H9 (cell line): ENCODE measurements around the gene ACACB. TPM values are rescaled to one million over a fixed set of nuclear protein-coding genes. Genes with fewer than 3 reads are reported as not detected.

Experiments
- DNase-seq: peaks from one replicate; pipeline ENCODE4 v3.0.0-alpha.2; 2017
- H2AFZ ChIP-seq: one replicate; pipeline ENCODE4 v1.6.1; 2013; ENCODE audit warnings: mild to moderate bottlenecking, low read length, control low read depth, moderate library complexity
- H2AK5ac ChIP-seq: 2 replicates; pipeline ENCODE4 v1.6.1; 2013; ENCODE audit warnings: low read length, control low read depth, mixed read lengths; ENCODE audit not compliant: insufficient read length
- H2BK120ac ChIP-seq: one replicate; pipeline ENCODE4 v1.6.1; 2013; ENCODE audit warnings: low read depth, mild to moderate bottlenecking, low read length, control low read depth, inconsistent platforms; ENCODE audit not compliant: poor library complexity, severe bottlenecking
- H2BK12ac ChIP-seq: 2 replicates; pipeline ENCODE4 v1.6.1; 2013; ENCODE audit warnings: low read length, control low read depth, mixed read lengths, low read depth; ENCODE audit not compliant: insufficient read length
- H2BK15ac ChIP-seq: 2 replicates; pipeline ENCODE4 v1.6.1; 2013; ENCODE audit warnings: low read depth, low read length, control low read depth
- H2BK20ac ChIP-seq: one replicate; pipeline ENCODE4 v1.6.1; 2013; ENCODE audit warnings: low read depth, mild to moderate bottlenecking, low read length, control low read depth, inconsistent platforms; ENCODE audit not compliant: poor library complexity, severe bottlenecking
- H2BK5ac ChIP-seq: 2 replicates; pipeline ENCODE4 v1.6.1; 2013; ENCODE audit warnings: low read length, control low read depth, mixed read lengths; ENCODE audit not compliant: insufficient read length
- H3K14ac ChIP-seq: 2 replicates; pipeline ENCODE4 v1.6.1; 2013; ENCODE audit warnings: low read length, control low read depth; ENCODE audit not compliant: insufficient read depth
- H3K18ac ChIP-seq: 2 replicates; pipeline ENCODE4 v1.6.1; 2013; ENCODE audit warnings: low read depth, mild to moderate bottlenecking, mixed read lengths, low read length, control low read depth; ENCODE audit not compliant: insufficient read length
- H3K23ac ChIP-seq: 2 replicates; pipeline ENCODE4 v1.6.1; 2013; ENCODE audit warnings: low read length, control low read depth, mixed read lengths, low read depth; ENCODE audit not compliant: insufficient read length
- H3K23me2 ChIP-seq: 2 replicates; pipeline ENCODE4 v1.6.1; 2013; ENCODE audit warnings: low read depth, mild to moderate bottlenecking, mixed read lengths, low read length, control low read depth; ENCODE audit not compliant: insufficient read length, poor library complexity, severe bottlenecking
- H3K27ac ChIP-seq: 2 replicates; pipeline ENCODE4 v1.5.1; 2013; ENCODE audit warnings: low read length, control low read depth, mixed read lengths, low read depth; ENCODE audit not compliant: insufficient read length
- H3K27me3 ChIP-seq: 2 replicates; pipeline ENCODE4 v1.6.1; 2013; ENCODE audit warnings: low read length, control low read depth, inconsistent platforms; ENCODE audit not compliant: insufficient read depth
- H3K4ac ChIP-seq: 2 replicates; pipeline ENCODE4 v1.6.1; 2013; ENCODE audit warnings: low read depth, mild to moderate bottlenecking, control low read depth, inconsistent platforms, low read length, moderate library complexity
- H3K4me1 ChIP-seq: 2 replicates; pipeline ENCODE4 v1.6.1; 2013; ENCODE audit warnings: low read length, control low read depth, inconsistent platforms; ENCODE audit not compliant: insufficient read depth
- H3K4me2 ChIP-seq: 2 replicates; pipeline ENCODE4 v1.6.1; 2013; ENCODE audit warnings: low read length, control low read depth, mixed read lengths; ENCODE audit not compliant: insufficient read length, insufficient read depth
- H3K56ac ChIP-seq: 2 replicates; pipeline ENCODE4 v1.6.1; 2013; ENCODE audit warnings: low read depth, mild to moderate bottlenecking, mixed read lengths, low read length, control low read depth; ENCODE audit not compliant: insufficient read length
- H3K79me1 ChIP-seq: 2 replicates; pipeline ENCODE4 v1.6.1; 2013; ENCODE audit warnings: low read depth, mild to moderate bottlenecking, moderate library complexity, low read length, control low read depth, inconsistent platforms; ENCODE audit not compliant: insufficient read depth, poor library complexity, severe bottlenecking
- H3K79me2 ChIP-seq: 2 replicates; pipeline ENCODE4 v1.6.1; 2013; ENCODE audit warnings: low read length, control low read depth, inconsistent platforms; ENCODE audit not compliant: insufficient read depth
- H3K9ac ChIP-seq: 2 replicates; pipeline ENCODE4 v1.6.1; 2013; ENCODE audit warnings: low read length, control low read depth, mixed read lengths; ENCODE audit not compliant: insufficient read length; ENCODE audit errors: extremely low read depth
- H3K9me3 ChIP-seq: one replicate; pipeline ENCODE4 v1.6.1; 2013; ENCODE audit warnings: low read depth, low read length, inconsistent platforms; ENCODE audit not compliant: control insufficient read depth
- H3T11ph ChIP-seq: one replicate; pipeline ENCODE4 v1.6.1; 2013; ENCODE audit warnings: mild to moderate bottlenecking, low read length, control low read depth, inconsistent platforms
- H4K20me1 ChIP-seq: one replicate; pipeline ENCODE4 v1.6.1; 2013; ENCODE audit not compliant: control insufficient read depth, insufficient read length, insufficient read depth
- H4K5ac ChIP-seq: 2 replicates; pipeline ENCODE4 v1.6.1; 2013; ENCODE audit warnings: low read depth, mild to moderate bottlenecking, mixed read lengths, low read length, control low read depth; ENCODE audit not compliant: insufficient read length
- H4K8ac ChIP-seq: replicated peaks from 2 replicates; pipeline ENCODE4 v1.6.1; 2013; ENCODE audit warnings: low read length, control low read depth, mixed read lengths, low read depth; ENCODE audit not compliant: insufficient read length
- H4K91ac ChIP-seq: 2 replicates; pipeline ENCODE4 v1.6.1; 2013; ENCODE audit warnings: low read depth, mild to moderate bottlenecking, moderate library complexity, mixed read lengths, low read length, control low read depth; ENCODE audit not compliant: insufficient read length
- H3K27ac Mint-ChIP-seq, 3 experiments: 2 replicates in 2 of 3; 3 replicates in 1 of 3; pipeline ENCODE4 v1.8.0; 2020 to 2021; ENCODE audit warnings: mixed read lengths in 3 of 3, mild to moderate bottlenecking in 1 of 3, moderate library complexity in 1 of 3
- H3K27me3 Mint-ChIP-seq: 2 replicates; pipeline ENCODE4 v1.8.0; 2021; ENCODE audit warnings: low read depth, mild to moderate bottlenecking, moderate library complexity, mixed read lengths
- H3K36me3 Mint-ChIP-seq, 3 experiments: 2 replicates in 2 of 3; 3 replicates in 1 of 3; pipeline ENCODE4 v1.8.0; 2020 to 2021; ENCODE audit warnings: low read depth in 3 of 3, mixed read lengths in 3 of 3; ENCODE audit not compliant: insufficient read depth in 1 of 3
- H3K4me1 Mint-ChIP-seq, 2 experiments: 2 replicates each; pipeline ENCODE4 v1.8.0; 2020; ENCODE audit warnings: mixed read lengths in 2 of 2
- H3K4me3 Mint-ChIP-seq, 2 experiments: 2 replicates in 1 of 2; 3 replicates in 1 of 2; pipeline ENCODE4 v1.8.0; 2020 to 2021; ENCODE audit warnings: mild to moderate bottlenecking in 2 of 2, mixed read lengths in 2 of 2, moderate library complexity in 1 of 2
- H3K9me3 Mint-ChIP-seq, 2 experiments: 2 replicates in 1 of 2; 3 replicates in 1 of 2; pipeline ENCODE4 v1.8.0; 2020; ENCODE audit warnings: mild to moderate bottlenecking in 2 of 2, mixed read lengths in 2 of 2, moderate library complexity in 1 of 2
- WGBS: extraction: QIAGEN DNeasy Blood & Tissue Kit; methylation state at CpG from one replicate; pipeline ENCODE4 v1.1.7; 2013; ENCODE audit warnings: missing lambda C conversion rate, low lambda C conversion rate, mixed read lengths; ENCODE audit not compliant: insufficient read length; ENCODE audit errors: extremely low coverage; 5-methylcytosine and 5-hydroxymethylcytosine counted together
- total RNA-seq: library from RNA; stranded (reverse); gene quantifications from 2 replicates; pipeline ENCODE4 v1.2.1, GENCODE V29; 2021
- TF ChIP-seq, protein P1 (sequence below): fragments of 200-600 bp; sonication (generic); conservative IDR thresholded peaks from 3 replicates; pipeline ENCODE4 v1.8.0; 2021; ENCODE audit warnings: antibody characterized with exemption, mild to moderate bottlenecking

The ACACB gene
- total RNA-seq, 1 experiment from 2014 or later, result 14.2 TPM

DNA sequence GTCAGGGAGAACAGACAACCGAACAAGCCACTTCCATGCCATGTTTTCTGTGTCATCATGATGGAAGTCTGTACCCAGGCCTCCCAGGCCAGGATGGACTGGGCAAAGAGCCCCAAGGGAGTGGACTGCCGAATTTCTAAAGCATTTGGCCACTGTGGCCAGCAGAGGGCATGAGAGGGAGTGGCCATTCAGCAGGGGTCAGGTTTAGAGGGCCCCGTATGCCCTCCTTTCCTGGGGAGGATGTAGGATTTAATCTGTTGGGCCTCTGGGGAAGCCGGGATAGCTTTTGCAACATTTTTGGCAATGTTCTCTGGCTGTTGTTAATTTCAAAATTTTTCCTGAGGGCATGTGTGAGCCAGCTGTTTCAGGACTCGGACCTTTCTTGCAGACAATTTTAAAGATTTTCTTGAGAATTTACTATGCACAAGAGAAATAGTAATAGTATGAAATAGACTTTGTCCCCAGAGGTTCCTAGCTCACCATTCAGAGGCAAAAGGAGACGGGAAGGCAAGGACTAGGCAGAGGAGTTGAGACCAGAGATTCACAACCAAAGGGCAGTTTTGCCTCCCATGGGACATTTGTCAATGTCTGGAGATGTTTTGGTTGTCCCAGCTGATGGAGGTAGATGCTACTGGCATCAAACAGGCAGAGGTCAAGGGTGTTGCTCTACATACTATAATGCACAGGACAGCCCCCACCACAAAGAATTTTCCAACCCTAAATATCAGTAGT, 18.0 kb downstream of the ACACB start:
- no peak overlapping the region for H3K4me3 Mint-ChIP-seq

More for the DNA sequence above, 18.0 kb downstream of the ACACB start:
- H2BK15ac ChIP-seq, result no peak overlapping the region
- H3K18ac ChIP-seq, result no peak overlapping the region
- no peak overlapping the region for H3K56ac ChIP-seq
- no peaks in the 10 kb centered on the region for H3K23me2 ChIP-seq
- H3K14ac ChIP-seq, result no peak overlapping the region
- no peak overlapping the region for H2BK120ac ChIP-seq
- Mint-ChIP-seq H3K36me3 (peaks cover 0 to 1% (median 0%) of the 10 kb centered on the region in 3 experiments; a peak in 1 of 7 replicates), H3K27ac (no peak overlapping the region), H3K9me3 (peaks cover 7 to 14% of the 10 kb centered on the region in 2 experiments), H3K4me1 (peaks cover 0 to 8% of the 10 kb centered on the region in 2 experiments; a peak in 3 of 4 replicates), H3K27me3 (no peaks in the 10 kb centered on the region; the same call in 1 of the 2 replicates)
- H2AK5ac ChIP-seq, result no peak overlapping the region
- no peak overlapping the region for H3K4ac ChIP-seq
- no peak overlapping the region for H3K23ac ChIP-seq
- H4K91ac ChIP-seq, result no peak overlapping the region
- no peak overlapping the region for H3K9ac ChIP-seq
- H3T11ph ChIP-seq, result no peak overlapping the region
- peak; percentile 81 for DNase-seq
- H3K4me1 ChIP-seq, result no peaks in the 10 kb centered on the region
- WGBS, result no CpG with 5 or more reads among the region's 6 CpGs
- no peak overlapping the region for H3K27ac ChIP-seq
- no peaks in the 10 kb centered on the region for H3K9me3 ChIP-seq
- no peak overlapping the region for H4K8ac ChIP-seq
- H3K79me1 ChIP-seq, result no peaks in the 10 kb centered on the region
- TF ChIP-seq, protein P1, sequence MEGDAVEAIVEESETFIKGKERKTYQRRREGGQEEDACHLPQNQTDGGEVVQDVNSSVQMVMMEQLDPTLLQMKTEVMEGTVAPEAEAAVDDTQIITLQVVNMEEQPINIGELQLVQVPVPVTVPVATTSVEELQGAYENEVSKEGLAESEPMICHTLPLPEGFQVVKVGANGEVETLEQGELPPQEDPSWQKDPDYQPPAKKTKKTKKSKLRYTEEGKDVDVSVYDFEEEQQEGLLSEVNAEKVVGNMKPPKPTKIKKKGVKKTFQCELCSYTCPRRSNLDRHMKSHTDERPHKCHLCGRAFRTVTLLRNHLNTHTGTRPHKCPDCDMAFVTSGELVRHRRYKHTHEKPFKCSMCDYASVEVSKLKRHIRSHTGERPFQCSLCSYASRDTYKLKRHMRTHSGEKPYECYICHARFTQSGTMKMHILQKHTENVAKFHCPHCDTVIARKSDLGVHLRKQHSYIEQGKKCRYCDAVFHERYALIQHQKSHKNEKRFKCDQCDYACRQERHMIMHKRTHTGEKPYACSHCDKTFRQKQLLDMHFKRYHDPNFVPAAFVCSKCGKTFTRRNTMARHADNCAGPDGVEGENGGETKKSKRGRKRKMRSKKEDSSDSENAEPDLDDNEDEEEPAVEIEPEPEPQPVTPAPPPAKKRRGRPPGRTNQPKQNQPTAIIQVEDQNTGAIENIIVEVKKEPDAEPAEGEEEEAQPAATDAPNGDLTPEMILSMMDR, result peak; percentile 80
- H2AFZ ChIP-seq, result no peak overlapping the region
- no peak overlapping the region for H2BK20ac ChIP-seq
- H4K20me1 ChIP-seq, result no peaks in the 10 kb centered on the region
- H3K79me2 ChIP-seq, result no peaks in the 10 kb centered on the region
- H3K4me2 ChIP-seq, result no peak overlapping the region
- no peak overlapping the region for H2BK5ac ChIP-seq
- no peak overlapping the region for H2BK12ac ChIP-seq
- H3K27me3 ChIP-seq, result no peaks in the 10 kb centered on the region
- H4K5ac ChIP-seq, result no peak overlapping the region
